VCaP (cell line): Measurements from ENCODE around the gene MYT1.

Experiments used
- H3K27ac ChIP-seq: fragments of 450-650 bp; 2 replicates; pipeline ENCODE4 v1.5.1; 2017
- CTCF ChIP-seq: fragments of 450-650 bp; conservative IDR thresholded peaks from 2 replicates; pipeline ENCODE4 v1.5.1; 2017; ENCODE audit warnings: mild to moderate bottlenecking, moderate library complexity

Gene MYT1

GRCh38 chr20:64136004-64136710 lies 28.1 kb upstream of the MYT1 start:
- no peak for TF ChIP-seq CTCF
- H3K27ac ChIP-seq, result no peak overlapping the region

- no peak overlapping the region for H3K27ac ChIP-seq
- no peak for TF ChIP-seq CTCF
Observed at GRCh38 chr20:64137598-64138031, 26.6 kb upstream of the MYT1 start.

GRCh38 chr20:64138276-64138815 lies 25.9 kb upstream of the MYT1 start:
- TF ChIP-seq CTCF, result no peak
- no peak overlapping the region for H3K27ac ChIP-seq

- no peak overlapping the region for H3K27ac ChIP-seq
- TF ChIP-seq CTCF, result no peak
Observed at GRCh38 chr20:64139199-64140060, 24.8 kb upstream of the MYT1 start.

GRCh38 chr20:64140061-64140931 lies 24.0 kb upstream of the MYT1 start:
- no peak for TF ChIP-seq CTCF
- H3K27ac ChIP-seq, result no peak overlapping the region

GRCh38 chr20:64140956-64141355 lies 23.3 kb upstream of the MYT1 start:
- no peak overlapping the region for H3K27ac ChIP-seq
- no peak for TF ChIP-seq CTCF
